ELF-1 (cell line): ENCODE data around the gene BAZ1B.
"Not testable (repeated sequence)": the region's sequence is repeated elsewhere in the genome, so short reads cannot be mapped to it uniquely, and the experiment has no call there.

Experiments used
- DNase-seq: peaks from one replicate; pipeline ENCODE4 v3.0.0-alpha.2; 2016; ENCODE audit warnings: low read depth, low spot score

Gene BAZ1B

GRCh38 chr7:73429215-73429614 is 92.9 kb downstream of the BAZ1B start:
- peak; percentile 74 for DNase-seq

GRCh38 chr7:73427902-73428787 is 93.9 kb downstream of the BAZ1B start:
- DNase-seq = no peak

- DNase-seq = no peak
These were observed 96.1 kb downstream of the BAZ1B start for GRCh38 chr7:73426016-73426415.

- no peak for DNase-seq
These were observed 96.6 kb downstream of the BAZ1B start for GRCh38 chr7:73425356-73425983.

GRCh38 chr7:73424489-73424885 is 97.6 kb downstream of the BAZ1B start:
- no peak for DNase-seq

GRCh38 chr7:73423519-73424488 is 98.3 kb downstream of the BAZ1B start:
- peak; percentile 66 for DNase-seq

GRCh38 chr7:73420610-73421009 is 101.5 kb downstream of the BAZ1B start:
- DNase-seq = not testable (repeated sequence)

- DNase-seq = not testable (repeated sequence)
These were observed 102.1 kb downstream of the BAZ1B start for GRCh38 chr7:73420016-73420415.

- DNase-seq = no peak
These were observed 103.9 kb downstream of the BAZ1B start for GRCh38 chr7:73418113-73418703.

- DNase-seq = not testable (repeated sequence)
These were observed 111.5 kb downstream of the BAZ1B start for GRCh38 chr7:73410541-73411131.

- DNase-seq = not testable (repeated sequence)
These were observed 117.2 kb downstream of the BAZ1B start for GRCh38 chr7:73404860-73405259.

- DNase-seq = peak; percentile 94
These were observed 122.7 kb downstream of the BAZ1B start for GRCh38 chr7:73399185-73400050.

- peak; percentile 44 for DNase-seq
These were observed 124.4 kb downstream of the BAZ1B start for GRCh38 chr7:73397521-73398281.

- DNase-seq = no peak
These were observed 126.3 kb downstream of the BAZ1B start for GRCh38 chr7:73395538-73396503.

GRCh38 chr7:73394422-73394821 is 127.7 kb downstream of the BAZ1B start:
- no peak for DNase-seq

GRCh38 chr7:73391396-73391795 is 130.7 kb downstream of the BAZ1B start:
- DNase-seq = no peak
